GM12873 (cell line): ENCODE results near the gene INHBE.
A peak's percentile ranks its signal among the peaks of the same experiment; 100 is the strongest.

Source experiments
- TF ChIP-seq, protein P1 (sequence below): IDR thresholded peaks from 2 replicates; pipeline ENCODE4 v1.5.1; 2012; ENCODE audit warnings: low read depth, mild to moderate bottlenecking, moderate library complexity, low read length, control low read depth; ENCODE audit not compliant: insufficient read depth; ENCODE audit errors: missing control alignments

The INHBE gene

DNA sequence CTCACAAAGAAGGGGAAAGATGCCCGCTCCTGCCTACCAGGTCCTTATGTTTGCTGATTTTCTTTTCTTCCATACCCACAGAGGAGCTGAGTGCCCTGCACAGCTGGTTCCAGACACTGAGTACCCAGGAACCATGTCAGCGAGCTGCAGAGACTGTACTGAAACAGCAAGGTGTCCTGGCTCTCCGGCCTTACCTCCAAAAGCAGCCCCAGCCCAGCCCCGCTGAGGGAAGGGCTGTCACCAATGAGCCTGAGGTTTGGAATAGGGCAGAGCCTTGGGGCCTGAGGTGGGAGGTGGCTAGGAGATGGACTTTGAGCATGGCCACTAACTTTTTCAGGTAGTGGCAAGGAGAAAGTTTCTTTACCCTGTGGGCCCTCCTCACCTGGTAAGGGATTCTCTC, 35.0 kb downstream of the INHBE start:
- TF ChIP-seq, protein P1, sequence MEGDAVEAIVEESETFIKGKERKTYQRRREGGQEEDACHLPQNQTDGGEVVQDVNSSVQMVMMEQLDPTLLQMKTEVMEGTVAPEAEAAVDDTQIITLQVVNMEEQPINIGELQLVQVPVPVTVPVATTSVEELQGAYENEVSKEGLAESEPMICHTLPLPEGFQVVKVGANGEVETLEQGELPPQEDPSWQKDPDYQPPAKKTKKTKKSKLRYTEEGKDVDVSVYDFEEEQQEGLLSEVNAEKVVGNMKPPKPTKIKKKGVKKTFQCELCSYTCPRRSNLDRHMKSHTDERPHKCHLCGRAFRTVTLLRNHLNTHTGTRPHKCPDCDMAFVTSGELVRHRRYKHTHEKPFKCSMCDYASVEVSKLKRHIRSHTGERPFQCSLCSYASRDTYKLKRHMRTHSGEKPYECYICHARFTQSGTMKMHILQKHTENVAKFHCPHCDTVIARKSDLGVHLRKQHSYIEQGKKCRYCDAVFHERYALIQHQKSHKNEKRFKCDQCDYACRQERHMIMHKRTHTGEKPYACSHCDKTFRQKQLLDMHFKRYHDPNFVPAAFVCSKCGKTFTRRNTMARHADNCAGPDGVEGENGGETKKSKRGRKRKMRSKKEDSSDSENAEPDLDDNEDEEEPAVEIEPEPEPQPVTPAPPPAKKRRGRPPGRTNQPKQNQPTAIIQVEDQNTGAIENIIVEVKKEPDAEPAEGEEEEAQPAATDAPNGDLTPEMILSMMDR, result no peak

DNA sequence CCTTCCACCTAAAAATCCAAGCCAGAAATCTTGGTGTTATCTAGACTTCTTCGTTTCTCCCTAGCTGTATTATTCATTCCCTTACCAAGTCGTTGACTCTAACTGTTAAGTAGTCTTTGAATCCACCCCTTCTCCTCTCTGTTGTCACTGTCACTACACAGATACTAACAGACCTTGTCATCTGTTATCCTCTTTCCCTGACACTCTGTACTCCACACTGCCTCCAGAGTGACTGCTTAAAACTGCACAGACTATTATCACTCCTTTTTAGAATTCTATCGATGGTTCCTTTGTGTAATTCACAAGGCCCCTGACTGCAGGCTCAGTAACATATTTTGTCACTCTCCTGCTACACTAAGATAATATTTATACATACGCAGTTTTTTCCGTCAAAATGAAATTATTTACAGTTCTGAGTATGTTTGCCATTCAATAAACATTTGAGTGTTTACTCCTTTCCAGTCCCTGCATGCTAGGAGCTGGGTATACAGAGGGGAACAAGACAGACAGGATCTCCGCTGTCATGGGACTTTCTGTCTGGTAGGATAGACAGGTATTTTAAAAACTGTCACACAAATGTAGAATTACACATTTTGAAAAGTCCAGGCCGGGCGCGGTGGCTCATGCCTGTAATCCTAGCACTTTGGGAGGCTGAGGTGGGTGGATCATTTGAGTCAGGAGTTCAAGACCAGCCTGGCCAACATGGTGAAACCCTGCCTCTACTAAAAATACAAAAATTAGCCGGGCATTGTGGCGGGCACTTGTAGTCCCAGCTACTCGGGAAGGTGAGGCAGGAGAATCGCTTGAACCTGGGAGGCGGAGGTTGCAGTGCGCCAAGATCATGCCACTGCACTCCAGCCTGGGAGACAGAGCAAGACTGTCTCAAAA, 36.5 kb downstream of the INHBE start:
- TF ChIP-seq, protein P1, result peak; percentile 33

DNA sequence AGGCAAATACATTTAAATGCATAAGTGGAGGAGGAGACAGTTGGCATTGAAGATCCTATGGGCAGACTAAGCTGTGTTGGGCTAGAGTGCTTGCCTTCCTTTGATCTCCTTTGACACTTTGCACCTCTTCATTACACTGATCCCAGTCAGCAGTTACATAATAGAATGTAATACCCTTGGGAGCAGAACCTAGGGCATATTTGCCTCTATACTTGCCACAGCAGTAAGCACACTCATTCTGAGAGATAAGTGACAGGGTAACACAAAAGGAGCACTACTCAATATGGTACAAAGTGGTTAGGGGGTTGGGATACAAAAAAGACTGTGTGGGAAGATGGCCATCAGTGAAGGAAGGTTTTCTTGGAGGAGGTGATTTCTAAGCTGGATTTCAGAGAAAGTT, 41.7 kb downstream of the INHBE start:
- TF ChIP-seq, protein P1, result no peak

DNA sequence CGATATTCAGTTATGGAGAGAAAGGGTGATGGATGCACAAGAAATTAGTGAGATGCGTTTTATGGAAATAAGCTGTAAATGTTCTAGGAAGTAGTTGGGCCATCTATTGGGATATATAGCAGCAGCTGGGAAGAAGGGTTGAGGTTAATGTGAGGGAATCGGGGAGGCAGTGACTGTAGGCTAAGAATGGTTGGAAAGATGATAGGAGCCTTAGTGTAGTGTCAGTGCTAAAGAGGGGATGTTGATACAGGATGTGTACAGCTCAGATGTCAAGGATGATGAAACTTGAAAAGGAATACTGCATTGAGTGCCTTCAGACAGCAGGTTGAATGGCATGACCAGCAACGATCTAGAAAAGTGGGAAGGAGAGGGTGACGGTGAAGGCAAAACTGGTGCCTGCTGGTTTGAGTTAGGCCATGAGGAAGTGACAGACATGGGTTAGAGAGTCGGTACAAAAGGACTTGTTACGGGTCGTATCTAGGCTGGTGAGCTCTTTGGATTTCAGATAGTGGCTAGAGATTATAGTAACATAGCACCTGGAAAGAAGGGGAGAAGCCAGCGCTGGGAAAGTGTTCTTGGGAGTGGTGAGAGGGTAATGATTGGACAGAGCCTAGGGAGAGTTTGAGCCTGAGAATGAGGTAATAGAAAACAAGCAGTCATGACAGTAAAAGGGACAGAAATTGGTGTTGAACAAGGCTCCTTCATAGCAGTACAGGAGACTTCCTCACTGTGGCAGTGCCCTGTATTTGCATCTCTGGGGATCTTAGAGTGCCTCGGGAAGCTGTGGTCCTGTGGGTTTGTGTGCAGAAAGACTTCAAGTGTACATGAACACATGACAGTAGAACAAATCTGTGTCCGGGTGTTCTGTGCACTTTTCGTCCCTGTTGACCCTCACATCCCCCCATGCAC, 42.4 kb downstream of the INHBE start:
- TF ChIP-seq, protein P1, result no peak

DNA sequence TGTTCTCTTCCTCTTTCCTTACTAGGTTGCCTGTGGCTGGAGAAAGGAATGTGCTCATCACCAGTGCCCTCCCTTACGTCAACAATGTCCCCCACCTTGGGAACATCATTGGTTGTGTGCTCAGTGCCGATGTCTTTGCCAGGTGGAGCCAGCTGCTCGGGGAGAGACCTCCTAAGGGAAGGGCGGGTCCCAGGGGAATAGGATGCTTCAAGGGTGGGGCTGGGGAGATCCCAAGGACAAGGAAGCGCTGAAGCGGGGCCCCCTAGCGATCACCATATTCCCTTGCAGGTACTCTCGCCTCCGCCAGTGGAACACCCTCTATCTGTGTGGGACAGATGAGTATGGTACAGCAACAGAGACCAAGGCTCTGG, 43.0 kb downstream of the INHBE start:
- TF ChIP-seq, protein P1, result no peak

DNA sequence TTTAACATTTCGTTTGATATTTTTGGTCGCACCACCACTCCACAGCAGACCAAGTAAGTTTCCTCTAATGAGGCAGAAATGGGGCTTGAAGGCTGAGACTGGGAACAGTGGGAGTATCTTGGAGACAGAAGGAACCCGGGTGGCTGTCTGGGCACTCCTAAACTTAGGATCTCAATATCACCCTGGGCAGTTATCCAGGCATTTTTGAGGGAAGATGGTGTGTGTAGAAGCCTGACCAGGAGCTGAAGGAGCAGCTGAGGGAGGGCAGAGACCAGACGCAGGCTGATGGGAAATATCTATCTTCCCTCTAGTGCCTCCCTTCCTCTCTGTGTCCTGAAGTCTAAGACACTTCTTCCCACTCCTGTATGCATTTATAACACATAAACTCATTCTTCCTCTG, 43.5 kb downstream of the INHBE start:
- TF ChIP-seq, protein P1, result no peak

DNA sequence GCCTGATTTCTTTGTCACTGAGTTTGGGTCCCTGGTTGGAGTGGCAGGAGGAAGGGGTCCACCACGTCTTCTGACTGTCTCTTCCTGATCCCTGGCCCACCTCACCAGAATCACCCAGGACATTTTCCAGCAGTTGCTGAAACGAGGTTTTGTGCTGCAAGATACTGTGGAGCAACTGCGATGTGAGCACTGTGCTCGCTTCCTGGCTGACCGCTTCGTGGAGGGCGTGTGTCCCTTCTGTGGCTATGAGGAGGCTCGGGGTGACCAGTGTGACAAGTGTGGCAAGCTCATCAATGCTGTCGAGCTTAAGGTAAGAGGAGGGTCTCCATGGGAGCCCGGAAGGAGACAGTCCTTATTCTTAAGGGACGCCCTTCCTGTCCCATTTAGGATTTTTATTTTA, 45.1 kb downstream of the INHBE start:
- TF ChIP-seq, protein P1, result no peak
